ENCODE measurements around the gene RASL10B.

Gene RASL10B

GRCh38 chr17:35744830-35745229 lies 13.4 kb downstream of the RASL10B start:
- no peak overlapping the region for H3K4me2 ChIP-seq (ENCODE audit: low read length)
- no peaks in the 10 kb centered on the region for H3F3A ChIP-seq (ENCODE audit: control insufficient read depth, insufficient read depth)
- no peak overlapping the region for H3K4me3 ChIP-seq (ENCODE audit: low read length)
- H3K27me3 ChIP-seq (ENCODE audit: control insufficient read depth, low read length): peaks cover 16% of the 10 kb centered on the region
- H3K4me1 ChIP-seq (ENCODE audit: control insufficient read depth, low read length): peaks cover 2% of the 10 kb centered on the region
- no peaks in the 10 kb centered on the region for H3K9me3 ChIP-seq (ENCODE audit: control insufficient read depth, insufficient read depth, low read length)
- no peak for TF ChIP-seq EZH2phosphoT487 (IDR thresholded peaks at IDR 0.05; ENCODE audit: borderline replicate concordance, low read length)
- TF ChIP-seq, protein P1, sequence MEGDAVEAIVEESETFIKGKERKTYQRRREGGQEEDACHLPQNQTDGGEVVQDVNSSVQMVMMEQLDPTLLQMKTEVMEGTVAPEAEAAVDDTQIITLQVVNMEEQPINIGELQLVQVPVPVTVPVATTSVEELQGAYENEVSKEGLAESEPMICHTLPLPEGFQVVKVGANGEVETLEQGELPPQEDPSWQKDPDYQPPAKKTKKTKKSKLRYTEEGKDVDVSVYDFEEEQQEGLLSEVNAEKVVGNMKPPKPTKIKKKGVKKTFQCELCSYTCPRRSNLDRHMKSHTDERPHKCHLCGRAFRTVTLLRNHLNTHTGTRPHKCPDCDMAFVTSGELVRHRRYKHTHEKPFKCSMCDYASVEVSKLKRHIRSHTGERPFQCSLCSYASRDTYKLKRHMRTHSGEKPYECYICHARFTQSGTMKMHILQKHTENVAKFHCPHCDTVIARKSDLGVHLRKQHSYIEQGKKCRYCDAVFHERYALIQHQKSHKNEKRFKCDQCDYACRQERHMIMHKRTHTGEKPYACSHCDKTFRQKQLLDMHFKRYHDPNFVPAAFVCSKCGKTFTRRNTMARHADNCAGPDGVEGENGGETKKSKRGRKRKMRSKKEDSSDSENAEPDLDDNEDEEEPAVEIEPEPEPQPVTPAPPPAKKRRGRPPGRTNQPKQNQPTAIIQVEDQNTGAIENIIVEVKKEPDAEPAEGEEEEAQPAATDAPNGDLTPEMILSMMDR (IDR thresholded peaks at IDR 0.05; ENCODE audit: low read depth, low read length, poor library complexity, severe bottlenecking): no peak
- H3K27ac ChIP-seq (ENCODE audit: low read depth, low read length): no peak overlapping the region
- no peaks in the 10 kb centered on the region for H3K9me2 ChIP-seq (replicated peaks; ENCODE audit: control insufficient read depth, low read length)
- no peaks in the 10 kb centered on the region for H4K20me1 ChIP-seq (ENCODE audit: control insufficient read depth, insufficient read depth, low read depth, low read length)
- H3K36me3 ChIP-seq (ENCODE audit: control insufficient read depth, low read length): no peaks in the 10 kb centered on the region
- H3K79me2 ChIP-seq (ENCODE audit: control insufficient read depth, low read length): no peaks in the 10 kb centered on the region

- no peaks in the 10 kb centered on the region for H4K20me1 ChIP-seq (ENCODE audit: control insufficient read depth, insufficient read depth, low read depth, low read length)
- no peaks in the 10 kb centered on the region for H3K9me2 ChIP-seq (replicated peaks; ENCODE audit: control insufficient read depth, low read length)
- H3K79me2 ChIP-seq (ENCODE audit: control insufficient read depth, low read length): no peaks in the 10 kb centered on the region
- TF ChIP-seq EZH2phosphoT487 (IDR thresholded peaks at IDR 0.05; ENCODE audit: borderline replicate concordance, low read length): no peak
- TF ChIP-seq, protein P1 (IDR thresholded peaks at IDR 0.05; ENCODE audit: low read depth, low read length, poor library complexity, severe bottlenecking): no peak
- H3K27me3 ChIP-seq (ENCODE audit: control insufficient read depth, low read length): peaks cover 20% of the 10 kb centered on the region
- no peaks in the 10 kb centered on the region for H3K36me3 ChIP-seq (ENCODE audit: control insufficient read depth, low read length)
- H3F3A ChIP-seq (ENCODE audit: control insufficient read depth, insufficient read depth): no peaks in the 10 kb centered on the region
- no peak overlapping the region for H3K4me3 ChIP-seq (ENCODE audit: low read length)
- no peak overlapping the region for H3K4me2 ChIP-seq (ENCODE audit: low read length)
- no peak overlapping the region for H3K27ac ChIP-seq (ENCODE audit: low read depth, low read length)
- peaks cover 6% of the 10 kb centered on the region for H3K4me1 ChIP-seq (ENCODE audit: control insufficient read depth, low read length)
- no peaks in the 10 kb centered on the region for H3K9me3 ChIP-seq (ENCODE audit: control insufficient read depth, insufficient read depth, low read length)
Measured at GRCh38 chr17:35745246-35745645, 13.8 kb downstream of the RASL10B start.

DNA sequence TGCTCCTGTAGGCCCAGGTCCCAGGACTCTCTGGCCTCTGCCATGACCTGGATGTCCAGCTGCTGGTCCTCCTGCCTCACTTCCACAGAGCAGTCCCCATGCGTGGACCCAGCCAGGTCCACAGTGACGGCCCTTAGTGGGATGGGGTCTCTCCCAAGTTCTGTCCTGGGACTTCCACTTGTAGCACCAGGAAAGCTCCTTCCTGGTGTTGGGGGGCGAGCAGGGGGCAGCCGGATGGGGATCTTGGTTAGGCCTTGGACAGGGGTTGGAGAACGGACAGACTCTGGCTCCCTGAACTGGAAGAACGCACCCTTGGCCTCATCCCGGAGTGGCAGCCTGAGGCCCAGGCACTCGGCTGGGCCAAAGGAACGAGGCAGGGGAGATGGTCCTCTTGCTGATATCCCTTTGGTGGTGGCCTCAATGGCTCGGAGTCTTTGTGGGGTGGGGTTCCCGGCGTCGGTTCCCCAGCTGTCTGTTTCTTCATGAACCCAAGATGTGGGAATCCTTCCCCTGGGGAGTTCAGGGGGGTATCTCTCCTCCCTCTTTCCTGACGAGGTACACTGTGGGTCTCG lies 14.4 kb downstream of the RASL10B start:
- TF ChIP-seq EZH2phosphoT487 (IDR thresholded peaks at IDR 0.05; ENCODE audit: borderline replicate concordance, low read length): no peak
- Histone ChIP-seq H3K36me3 (ENCODE audit: control insufficient read depth, low read length) (no peaks in the 10 kb centered on the region), H3K9me3 (ENCODE audit: control insufficient read depth, insufficient read depth, low read length) (no peaks in the 10 kb centered on the region), H3K4me3 (ENCODE audit: low read length) (no peak overlapping the region), H3F3A (ENCODE audit: control insufficient read depth, insufficient read depth) (no peaks in the 10 kb centered on the region), H3K4me2 (ENCODE audit: low read length) (no peak overlapping the region), H3K9me2 (replicated peaks; ENCODE audit: control insufficient read depth, low read length) (no peaks in the 10 kb centered on the region), H4K20me1 (ENCODE audit: control insufficient read depth, insufficient read depth, low read depth, low read length) (no peaks in the 10 kb centered on the region), H3K27me3 (ENCODE audit: control insufficient read depth, low read length) (peaks cover 26% of the 10 kb centered on the region), H3K4me1 (ENCODE audit: control insufficient read depth, low read length) (peaks cover 7% of the 10 kb centered on the region), H3K79me2 (ENCODE audit: control insufficient read depth, low read length) (no peaks in the 10 kb centered on the region), H3K27ac (ENCODE audit: low read depth, low read length) (no peak overlapping the region)

GRCh38 chr17:35747540-35748017 lies 16.1 kb downstream of the RASL10B start:
- H3K4me1 ChIP-seq (ENCODE audit: control insufficient read depth, low read length): peaks cover 7% of the 10 kb centered on the region
- H3K9me3 ChIP-seq (ENCODE audit: control insufficient read depth, insufficient read depth, low read length): no peaks in the 10 kb centered on the region
- H3K4me2 ChIP-seq (ENCODE audit: low read length): no peak overlapping the region
- no peaks in the 10 kb centered on the region for H3K9me2 ChIP-seq (replicated peaks; ENCODE audit: control insufficient read depth, low read length)
- no peaks in the 10 kb centered on the region for H3K36me3 ChIP-seq (ENCODE audit: control insufficient read depth, low read length)
- H4K20me1 ChIP-seq (ENCODE audit: control insufficient read depth, insufficient read depth, low read depth, low read length): no peaks in the 10 kb centered on the region
- TF ChIP-seq, protein P1 (IDR thresholded peaks at IDR 0.05; ENCODE audit: low read depth, low read length, poor library complexity, severe bottlenecking): peak; percentile 86
- TF ChIP-seq EZH2phosphoT487 (IDR thresholded peaks at IDR 0.05; ENCODE audit: borderline replicate concordance, low read length): no peak
- H3K27me3 ChIP-seq (ENCODE audit: control insufficient read depth, low read length): peaks cover 34% of the 10 kb centered on the region
- no peaks in the 10 kb centered on the region for H3K79me2 ChIP-seq (ENCODE audit: control insufficient read depth, low read length)
- no peaks in the 10 kb centered on the region for H3F3A ChIP-seq (ENCODE audit: control insufficient read depth, insufficient read depth)
- no peak overlapping the region for H3K4me3 ChIP-seq (ENCODE audit: low read length)
- no peak overlapping the region for H3K27ac ChIP-seq (ENCODE audit: low read depth, low read length)

Data from DOHH2 (cell line).